Measurements from ENCODE around the gene MTOR. TPM values are rescaled to one million over a fixed set of nuclear protein-coding genes. Genes with fewer than 3 reads are reported as not detected.
A peak's percentile ranks its signal among the peaks of the same experiment; 100 is the strongest.
"Not testable (repeated sequence)": the region's sequence is repeated elsewhere in the genome, so short reads cannot be mapped to it uniquely, and the experiment has no call there.

The MTOR gene
- total and polyA plus RNA-seq, 9 donors: 23.5 to 33.3 (median 26.1) TPM

- Histone ChIP-seq H3K36me3 (ENCODE audit: control insufficient read depth, insufficient read depth, low read length) (peaks cover 26% of the 10 kb centered on the region), H3K27me3 (ENCODE audit: control insufficient read depth, insufficient read depth, low read length) (no peaks in the 10 kb centered on the region), H3K27ac (ENCODE audit: low read length) (peak overlapping the region; percentile 20), H3K9me3 (replicated peaks; ENCODE audit: control insufficient read depth, low read depth, low read length) (no peaks in the 10 kb centered on the region), H3K4me1 (ENCODE audit: control insufficient read depth, insufficient read depth, low read length) (peaks cover 6% of the 10 kb centered on the region), H3K4me3 (ENCODE audit: low read length) (no peak overlapping the region)
- no peak for DNase-seq
- WGBS (ENCODE audit: insufficient coverage): 100% methylated on average over 1 of the region's 3 CpGs
Observed at GRCh38 chr1:11187000-11187399, 75.4 kb downstream of the MTOR start.

- Histone ChIP-seq H3K9me3 (replicated peaks; ENCODE audit: control insufficient read depth, low read depth, low read length) (no peaks in the 10 kb centered on the region), H3K27me3 (ENCODE audit: control insufficient read depth, insufficient read depth, low read length) (no peaks in the 10 kb centered on the region)
Observed at GRCh38 chr1:11184973-11185372, 77.4 kb downstream of the MTOR start.

GRCh38 chr1:11182884-11183283 lies 79.5 kb downstream of the MTOR start:
- H3K36me3 ChIP-seq (ENCODE audit: control insufficient read depth, insufficient read depth, low read length): peaks cover 11% of the 10 kb centered on the region

More at GRCh38 chr1:11184973-11185372, 77.4 kb downstream of the MTOR start:
- peaks cover 14% of the 10 kb centered on the region for H3K36me3 ChIP-seq (ENCODE audit: control insufficient read depth, insufficient read depth, low read length)
- H3K4me1 ChIP-seq (ENCODE audit: control insufficient read depth, insufficient read depth, low read length): peaks cover 6% of the 10 kb centered on the region
- DNase-seq: no peak
- no peak overlapping the region for H3K27ac ChIP-seq (ENCODE audit: low read length)
- no peak overlapping the region for H3K4me3 ChIP-seq (ENCODE audit: low read length)
- WGBS (ENCODE audit: insufficient coverage): no CpG with 5 or more reads among the region's 1 CpG

GRCh38 chr1:11180342-11180744 lies 82.0 kb downstream of the MTOR start:
- peaks cover 28% of the 10 kb centered on the region for H3K4me1 ChIP-seq (ENCODE audit: control insufficient read depth, insufficient read depth, low read length)
- no peak overlapping the region for H3K27ac ChIP-seq (ENCODE audit: low read length)
- H3K36me3 ChIP-seq (ENCODE audit: control insufficient read depth, insufficient read depth, low read length): peaks cover 8% of the 10 kb centered on the region
- H3K9me3 ChIP-seq (replicated peaks; ENCODE audit: control insufficient read depth, low read depth, low read length): no peaks in the 10 kb centered on the region
- H3K27me3 ChIP-seq (ENCODE audit: control insufficient read depth, insufficient read depth, low read length): no peaks in the 10 kb centered on the region
- no peak overlapping the region for H3K4me3 ChIP-seq (ENCODE audit: low read length)
- no peak for DNase-seq

More at GRCh38 chr1:11182884-11183283, 79.5 kb downstream of the MTOR start:
- no peaks in the 10 kb centered on the region for H3K27me3 ChIP-seq (ENCODE audit: control insufficient read depth, insufficient read depth, low read length)
- no peaks in the 10 kb centered on the region for H3K9me3 ChIP-seq (replicated peaks; ENCODE audit: control insufficient read depth, low read depth, low read length)
- no peak for DNase-seq
- no peak overlapping the region for H3K4me3 ChIP-seq (ENCODE audit: low read length)
- no peak overlapping the region for H3K27ac ChIP-seq (ENCODE audit: low read length)
- WGBS (ENCODE audit: insufficient coverage): no CpG with 5 or more reads among the region's 3 CpGs
- peaks cover 14% of the 10 kb centered on the region for H3K4me1 ChIP-seq (ENCODE audit: control insufficient read depth, insufficient read depth, low read length)

GRCh38 chr1:11179749-11180148 lies 82.6 kb downstream of the MTOR start:
- not testable (repeated sequence) for DNase-seq; H3K9me3 ChIP-seq (replicated peaks; ENCODE audit: control insufficient read depth, low read depth, low read length); H3K4me3 ChIP-seq (ENCODE audit: low read length); H3K27ac ChIP-seq (ENCODE audit: low read length); H3K27me3 ChIP-seq (ENCODE audit: control insufficient read depth, insufficient read depth, low read length); H3K36me3 ChIP-seq (ENCODE audit: control insufficient read depth, insufficient read depth, low read length)
- WGBS (ENCODE audit: insufficient coverage): 100% methylated on average over 2 of the region's 3 CpGs
- H3K4me1 ChIP-seq (ENCODE audit: control insufficient read depth, insufficient read depth, low read length): peaks cover 34% of the 10 kb centered on the region

GRCh38 chr1:11179125-11179524 lies 83.2 kb downstream of the MTOR start:
- no peak for DNase-seq
- Histone ChIP-seq H3K27ac (ENCODE audit: low read length) (no peak overlapping the region), H3K4me1 (ENCODE audit: control insufficient read depth, insufficient read depth, low read length) (peaks cover 40% of the 10 kb centered on the region), H3K9me3 (replicated peaks; ENCODE audit: control insufficient read depth, low read depth, low read length) (no peaks in the 10 kb centered on the region), H3K36me3 (ENCODE audit: control insufficient read depth, insufficient read depth, low read length) (peaks cover 8% of the 10 kb centered on the region), H3K27me3 (ENCODE audit: control insufficient read depth, insufficient read depth, low read length) (no peaks in the 10 kb centered on the region), H3K4me3 (ENCODE audit: low read length) (no peak overlapping the region)

GRCh38 chr1:11178021-11179015 lies 84.0 kb downstream of the MTOR start:
- Histone ChIP-seq H3K4me3 (ENCODE audit: low read length) (no peak overlapping the region), H3K9me3 (replicated peaks; ENCODE audit: control insufficient read depth, low read depth, low read length) (no peaks in the 10 kb centered on the region), H3K27me3 (ENCODE audit: control insufficient read depth, insufficient read depth, low read length) (no peaks in the 10 kb centered on the region), H3K27ac (ENCODE audit: low read length) (no peak overlapping the region), H3K36me3 (ENCODE audit: control insufficient read depth, insufficient read depth, low read length) (peaks cover 8% of the 10 kb centered on the region), H3K4me1 (ENCODE audit: control insufficient read depth, insufficient read depth, low read length) (peaks cover 40% of the 10 kb centered on the region)
- peak; percentile 44 for DNase-seq
- 44% methylated on average over 7 of the region's 7 CpGs for WGBS (ENCODE audit: insufficient coverage)

GRCh38 chr1:11176081-11176706 lies 86.2 kb downstream of the MTOR start:
- Histone ChIP-seq H3K27me3 (ENCODE audit: control insufficient read depth, insufficient read depth, low read length) (no peaks in the 10 kb centered on the region), H3K9me3 (replicated peaks; ENCODE audit: control insufficient read depth, low read depth, low read length) (no peaks in the 10 kb centered on the region), H3K27ac (ENCODE audit: low read length) (peak overlapping the region; percentile 72), H3K4me1 (ENCODE audit: control insufficient read depth, insufficient read depth, low read length) (peaks cover 40% of the 10 kb centered on the region), H3K4me3 (ENCODE audit: low read length) (no peak overlapping the region), H3K36me3 (ENCODE audit: control insufficient read depth, insufficient read depth, low read length) (peaks cover 5% of the 10 kb centered on the region)
- WGBS (ENCODE audit: insufficient coverage): 68% methylated on average over 11 of the region's 11 CpGs
- peak; percentile 58 for DNase-seq

- peak overlapping the region; percentile 0 for H3K27ac ChIP-seq (ENCODE audit: low read length)
Observed at GRCh38 chr1:11175461-11175860, 86.9 kb downstream of the MTOR start.

GRCh38 chr1:11174261-11174942 lies 87.9 kb downstream of the MTOR start:
- H3K4me1 ChIP-seq (ENCODE audit: control insufficient read depth, insufficient read depth, low read length): peaks cover 43% of the 10 kb centered on the region

More at GRCh38 chr1:11175461-11175860, 86.9 kb downstream of the MTOR start:
- Histone ChIP-seq H3K36me3 (ENCODE audit: control insufficient read depth, insufficient read depth, low read length) (peaks cover 5% of the 10 kb centered on the region), H3K27me3 (ENCODE audit: control insufficient read depth, insufficient read depth, low read length) (no peaks in the 10 kb centered on the region), H3K4me1 (ENCODE audit: control insufficient read depth, insufficient read depth, low read length) (peaks cover 40% of the 10 kb centered on the region), H3K4me3 (ENCODE audit: low read length) (no peak overlapping the region), H3K9me3 (replicated peaks; ENCODE audit: control insufficient read depth, low read depth, low read length) (no peaks in the 10 kb centered on the region)
- no peak for DNase-seq
- WGBS (ENCODE audit: insufficient coverage): 86% methylated on average over 5 of the region's 10 CpGs

More at GRCh38 chr1:11174261-11174942, 87.9 kb downstream of the MTOR start:
- no peak overlapping the region for H3K27ac ChIP-seq (ENCODE audit: low read length)
- no peaks in the 10 kb centered on the region for H3K9me3 ChIP-seq (replicated peaks; ENCODE audit: control insufficient read depth, low read depth, low read length)
- peak; percentile 76 for DNase-seq
- 56% methylated on average over 4 of the region's 7 CpGs for WGBS (ENCODE audit: insufficient coverage)
- peaks cover 2% of the 10 kb centered on the region for H3K36me3 ChIP-seq (ENCODE audit: control insufficient read depth, insufficient read depth, low read length)
- H3K27me3 ChIP-seq (ENCODE audit: control insufficient read depth, insufficient read depth, low read length): no peaks in the 10 kb centered on the region
- H3K4me3 ChIP-seq (ENCODE audit: low read length): no peak overlapping the region

Data from muscle of leg (tissue), 11 donors.